K562 (cell line): ENCODE measurements around the gene TAOK2. TPM values are rescaled to one million over a fixed set of nuclear protein-coding genes. Genes with fewer than 3 reads are reported as not detected.

Experiments used
- BCOR ChIP-seq: fragments of 450-650 bp; IDR thresholded peaks from 2 replicates; pipeline ENCODE4 v1.6.1; 2016
- BHLHE40 ChIP-seq: IDR thresholded peaks from 2 replicates; pipeline ENCODE4 v1.6.1; 2011; ENCODE audit warnings: low read length, improper control_type of control experiment
- CREB1 ChIP-seq, 2 experiments: sonication (generic) in 1 of 2; formaldehyde crosslinking in 1 of 2; IDR thresholded peaks; 2 replicates each; pipeline versions ENCODE4 v1.6.1 to v1.8.0; 2012 to 2022; ENCODE audit warnings: inconsistent platforms in 1 of 2, mild to moderate bottlenecking in 1 of 2, missing genetic modification reagents in 1 of 2, moderate library complexity in 1 of 2
- CXXC5 ChIP-seq: fragments of 250-450 bp; sonication (Bioruptor Pico); IDR thresholded peaks from 2 replicates; pipeline ENCODE4 v1.8.0; 2022; ENCODE audit warnings: inconsistent platforms, mild to moderate bottlenecking, moderate library complexity
- FOXK2 ChIP-seq, 2 experiments: fragments of 450-650 bp; IDR thresholded peaks in 1 of 2; conservative IDR thresholded peaks in 1 of 2; 2 replicates each; pipeline ENCODE4 v1.6.1; 2016; ENCODE audit warnings: low read depth in 2 of 2, mild to moderate bottlenecking in 1 of 2
- LARP7 ChIP-seq: fragments of 450-650 bp; IDR thresholded peaks from 2 replicates; pipeline ENCODE4 v1.6.1; 2016
- MTA3 ChIP-seq: fragments of 450-650 bp; formaldehyde crosslinking; IDR thresholded peaks from 2 replicates; pipeline ENCODE4 v1.6.1; 2017; ENCODE audit warnings: mild to moderate bottlenecking, borderline replicate concordance
- MYC ChIP-seq, 2 experiments: fragments of 250-450 bp in 1 of 2; sonication (Bioruptor Pico) in 1 of 2; IDR thresholded peaks; 2 replicates each; pipeline versions ENCODE4 v1.5.1 to v1.6.1; 2012 to 2021; ENCODE audit warnings: low read depth in 2 of 2, borderline replicate concordance in 1 of 2, improper control_type of control experiment in 1 of 2, low read length in 1 of 2, mild to moderate bottlenecking in 1 of 2, moderate library complexity in 1 of 2
- RB1 ChIP-seq: fragments of 450-650 bp; IDR thresholded peaks from 2 replicates; pipeline ENCODE4 v1.6.1; 2017; ENCODE audit warnings: low read depth, mild to moderate bottlenecking
- WHSC1 ChIP-seq: IDR thresholded peaks from one replicate; pipeline ENCODE4 v1.6.1; 2012; ENCODE audit warnings: low read length, control low read depth, inconsistent platforms
- YY1 ChIP-seq, 3 experiments: IDR thresholded peaks; 2 replicates each; pipeline ENCODE4 v1.6.1; 2011; ENCODE audit warnings: low read length in 2 of 3, mild to moderate bottlenecking in 2 of 3, moderate library complexity in 2 of 3, borderline replicate concordance in 1 of 3, control low read depth in 1 of 3, low read depth in 1 of 3; ENCODE audit not compliant: insufficient read depth in 3 of 3, insufficient replicate concordance in 2 of 3, control insufficient read depth in 1 of 3, insufficient read length in 1 of 3; ENCODE audit errors: extremely low read depth in 1 of 3
- ZBED1 ChIP-seq: IDR thresholded peaks from 2 replicates; pipeline ENCODE4 v1.6.1; 2014
- ZNF12 ChIP-seq: sonication (generic); formaldehyde crosslinking; IDR thresholded peaks from 2 replicates; pipeline ENCODE4 v1.4.0; 2020; ENCODE audit warnings: mild to moderate bottlenecking, missing genetic modification reagents
- polyA plus RNA-seq, 8 experiments: library from polyadenylated mRNA; depleted of rRNA in 4 of 8; stranded (reverse) in 5 of 8; unstranded in 3 of 8; fragments of >200 nt; fragmentation: Nextera tagmentation in 2 of 8; fragmentation: Illumina TruSeq in 1 of 8; extraction: Ambion mirVana in 2 of 8; extraction: Trizol in 1 of 8; gene quantifications; 2 replicates each; pipeline versions ENCODE4 v1.2.1 to v1.2.3, GENCODE V29; 2011 to 2014; ENCODE audit warnings: inconsistent platforms in 1 of 8, missing spikeins in 1 of 8
- total RNA-seq, 7 experiments: library from RNA; depleted of rRNA in 6 of 7; stranded (reverse); fragments of >200 nt in 6 of 7; fragmentation: Illumina TruSeq in 2 of 7; extraction: Trizol in 2 of 7; gene quantifications; 2 replicates each; pipeline versions ENCODE4 v1.2.1 to v1.2.3, GENCODE V29; 2011 to 2021; ENCODE audit warnings: low replicate concordance in 1 of 7
- TF ChIP-seq, protein P1 (sequence below): IDR thresholded peaks from 2 replicates; pipeline ENCODE4 v1.6.1; 2011; ENCODE audit warnings: borderline replicate concordance, low read depth, mild to moderate bottlenecking, moderate library complexity, low read length; ENCODE audit not compliant: insufficient read depth, poor library complexity, severe bottlenecking

Gene TAOK2
- total and polyA plus RNA-seq, 9 of the 15 experiments (the other 6 are each of a cell fraction or from before 2014, with no cell fraction given) = 0.10 to 41.8 (median 13.7) TPM

DNA sequence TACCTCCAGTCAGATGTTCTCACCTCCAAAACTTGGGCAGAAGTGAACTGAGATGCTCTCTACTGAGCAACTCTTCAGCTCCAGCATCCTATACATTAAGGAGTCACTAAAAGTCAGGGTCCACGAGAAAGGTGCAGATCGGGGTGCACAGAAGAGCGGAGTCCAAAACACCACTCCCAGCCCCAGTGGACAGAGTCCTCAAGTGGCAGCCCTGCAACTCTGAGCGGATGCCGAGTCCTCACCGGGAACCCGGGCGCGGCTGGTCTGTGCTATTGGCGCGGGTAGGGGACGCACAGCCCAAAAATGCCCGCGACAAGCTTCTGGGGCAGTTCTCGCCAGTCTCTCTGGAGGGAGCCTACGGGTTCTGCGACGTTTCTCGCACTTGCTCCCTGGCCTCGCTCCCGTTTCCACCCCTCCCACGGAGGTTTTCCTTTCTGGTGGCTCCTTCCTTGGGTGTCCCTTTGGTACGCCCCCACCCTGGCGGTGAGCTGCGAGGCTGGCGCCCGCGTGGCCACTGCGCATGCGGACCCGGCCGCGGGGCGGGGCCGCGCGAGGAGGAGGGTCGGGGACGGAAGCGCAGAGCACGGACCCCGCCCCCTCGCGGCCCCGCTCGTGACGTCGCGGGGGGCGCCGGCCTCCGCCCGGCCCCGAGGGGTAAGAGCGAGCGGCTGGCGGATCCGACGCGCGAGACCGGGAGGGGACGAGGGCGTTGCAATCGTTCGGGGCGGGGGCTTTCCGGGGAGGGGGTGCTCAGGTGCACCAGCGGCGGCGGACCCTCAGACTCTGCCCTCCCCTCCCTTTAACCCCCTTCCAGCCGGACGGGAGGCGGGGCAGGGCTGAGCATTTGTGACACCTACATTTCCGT, 12.0 kb upstream of the TAOK2 start, which contains the start of gene TMEM219 (continued):
- peak in 1 of 2 experiments; percentile 99; a peak in 2 of 4 replicates for TF ChIP-seq FOXK2 (conservative IDR thresholded peaks at IDR 0.05 in 1 of 2, IDR thresholded peaks at IDR 0.05 in 1 of 2; ENCODE audit: low read depth in 2 of 2)
- TF ChIP-seq ZBED1 = 0 out of 2 replicates have a peak, but pooled peaks have one; percentile 59
- TF ChIP-seq BHLHE40 = peak; percentile 75
- no peak for TF ChIP-seq LARP7
- TF ChIP-seq, protein P1, sequence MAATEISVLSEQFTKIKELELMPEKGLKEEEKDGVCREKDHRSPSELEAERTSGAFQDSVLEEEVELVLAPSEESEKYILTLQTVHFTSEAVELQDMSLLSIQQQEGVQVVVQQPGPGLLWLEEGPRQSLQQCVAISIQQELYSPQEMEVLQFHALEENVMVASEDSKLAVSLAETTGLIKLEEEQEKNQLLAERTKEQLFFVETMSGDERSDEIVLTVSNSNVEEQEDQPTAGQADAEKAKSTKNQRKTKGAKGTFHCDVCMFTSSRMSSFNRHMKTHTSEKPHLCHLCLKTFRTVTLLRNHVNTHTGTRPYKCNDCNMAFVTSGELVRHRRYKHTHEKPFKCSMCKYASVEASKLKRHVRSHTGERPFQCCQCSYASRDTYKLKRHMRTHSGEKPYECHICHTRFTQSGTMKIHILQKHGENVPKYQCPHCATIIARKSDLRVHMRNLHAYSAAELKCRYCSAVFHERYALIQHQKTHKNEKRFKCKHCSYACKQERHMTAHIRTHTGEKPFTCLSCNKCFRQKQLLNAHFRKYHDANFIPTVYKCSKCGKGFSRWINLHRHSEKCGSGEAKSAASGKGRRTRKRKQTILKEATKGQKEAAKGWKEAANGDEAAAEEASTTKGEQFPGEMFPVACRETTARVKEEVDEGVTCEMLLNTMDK = peak; percentile 38
- peak; percentile 78 for TF ChIP-seq CXXC5 (CRISPR knock-in tag)
- TF ChIP-seq CREB1 (IDR thresholded peaks at IDR 0.05) = peak; percentile 83
- TF ChIP-seq CREB1 (CRISPR knock-in tag; IDR thresholded peaks at IDR 0.05) = no peak; the same call in 1 of the 2 replicates
- TF ChIP-seq YY1 (IDR thresholded peaks at IDR 0.05; ENCODE audit: borderline replicate concordance in 1 of 3, control insufficient read depth in 1 of 3, extremely low read depth in 1 of 3, insufficient read depth in 3 of 3, insufficient read length in 1 of 3, insufficient replicate concordance in 2 of 3, low read depth in 1 of 3, low read length in 2 of 3) = peak in 1 of 3 experiments; percentile 35
- peak; percentile 85; the same call in 1 of the 2 replicates for TF ChIP-seq RB1
- TF ChIP-seq MYC (IDR thresholded peaks at IDR 0.05; ENCODE audit: low read depth, low read length) = peak; percentile 66
- 0 out of 2 replicates have a peak, but pooled peaks have one; percentile 21 for TF ChIP-seq MYC (CRISPR knock-in tag; IDR thresholded peaks at IDR 0.05; ENCODE audit: borderline replicate concordance, low read depth)
- TF ChIP-seq BCOR = no peak
- peak; percentile 93; the same call in 1 of the 2 replicates for TF ChIP-seq MTA3
- no peak for TF ChIP-seq WHSC1
- no peak for TF ChIP-seq ZNF12
